GM18526 (cell line): ENCODE results near the gene LMF2.

Source experiments
- POLR2A ChIP-seq: IDR thresholded peaks from 3 replicates; pipeline ENCODE4 v1.6.1; 2011; ENCODE audit not compliant: insufficient read length; ENCODE audit errors: extremely low read depth

LMF2 gene

GRCh38 chr22:50542416-50542927 lies 35.0 kb upstream of the LMF2 start:
- TF ChIP-seq POLR2A = peak; percentile 54

GRCh38 chr22:50541667-50542026 lies 34.1 kb upstream of the LMF2 start:
- peak; percentile 16 for TF ChIP-seq POLR2A

GRCh38 chr22:50540381-50540780 lies 32.9 kb upstream of the LMF2 start:
- no peak for TF ChIP-seq POLR2A

- no peak for TF ChIP-seq POLR2A
Observed at GRCh38 chr22:50537765-50538164, 30.3 kb upstream of the LMF2 start.

- TF ChIP-seq POLR2A = no peak
Observed at GRCh38 chr22:50536226-50536625, 28.7 kb upstream of the LMF2 start.

GRCh38 chr22:50535113-50535512 lies 27.6 kb upstream of the LMF2 start:
- no peak for TF ChIP-seq POLR2A

- no peak for TF ChIP-seq POLR2A
Observed at GRCh38 chr22:50532824-50533796, 25.6 kb upstream of the LMF2 start.

- peak; percentile 48 for TF ChIP-seq POLR2A
Observed at GRCh38 chr22:50531962-50532674, 24.6 kb upstream of the LMF2 start.

GRCh38 chr22:50531546-50531961 lies 24.1 kb upstream of the LMF2 start:
- TF ChIP-seq POLR2A = peak; percentile 69

- peak; percentile 93 for TF ChIP-seq POLR2A
Observed at GRCh38 chr22:50530877-50531545, 23.5 kb upstream of the LMF2 start.

GRCh38 chr22:50530580-50530876 lies 23.0 kb upstream of the LMF2 start:
- TF ChIP-seq POLR2A = no peak

GRCh38 chr22:50529897-50530579 lies 22.5 kb upstream of the LMF2 start, which contains the start of gene TYMP:
Gene TYMP, minus strand, starts transcription at chr22:50530012. Its CDS starts 303 bp downstream, at chr22:50529709.
- TF ChIP-seq POLR2A = peak; percentile 75

- peak; percentile 2 for TF ChIP-seq POLR2A
Observed at GRCh38 chr22:50529416-50529896, 22.0 kb upstream of the LMF2 start.

GRCh38 chr22:50528682-50529415 lies 21.3 kb upstream of the LMF2 start:
- no peak for TF ChIP-seq POLR2A
